Measurements from ENCODE around the gene OGDH. TPM values are rescaled to one million over a fixed set of nuclear protein-coding genes. Genes with fewer than 3 reads are reported as not detected.

Gene OGDH
- total RNA-seq, result 74.5 and 81.0 TPM in 2 replicates

GRCh38 chr7:44606341-44607140, at the start of gene OGDH:
Gene OGDH (plus strand): TSS chr7:44606627. CDS start chr7:44624344, 17,717 bp downstream.

GRCh38 chr7:44573464-44574286, 32.8 kb upstream of the OGDH start, which contains the start of gene DDX56:
Gene DDX56 (minus strand): TSS chr7:44573908. CDS start chr7:44573895, 13 bp downstream.

GRCh38 chr7:44581879-44582603, 24.4 kb upstream of the OGDH start, which contains the start of gene TMED4:
Gene TMED4 (minus strand): TSS chr7:44582231. CDS start chr7:44582206, 25 bp downstream.

GRCh38 chr7:44748045-44748947, 141.9 kb downstream of the OGDH start, which contains the start of gene ZMIZ2:
Gene ZMIZ2 (plus strand): TSS chr7:44748847. CDS start chr7:44756250, 7,403 bp downstream.

Other genes starting within 250 kb of the OGDH start
- gene NUDCD3, start 116.0 kb upstream of the OGDH start, total RNA-seq, result 86.6 and 96.5 TPM in 2 replicates
- under 0.01 and 0.12 TPM in 2 replicates for gene NPC1L1, start 65.3 kb upstream of the OGDH start, total RNA-seq
- 46.9 and 64.2 TPM in 2 replicates for gene DDX56, start 32.7 kb upstream of the OGDH start, total RNA-seq
- 151 and 160 TPM in 2 replicates for gene TMED4, start 24.4 kb upstream of the OGDH start, total RNA-seq
- gene ZMIZ2, start 142.2 kb downstream of the OGDH start, total RNA-seq, result 7.2 and 9.5 TPM in 2 replicates
- gene PPIA, start 190.1 kb downstream of the OGDH start, total RNA-seq, result 2,207 and 2,725 TPM in 2 replicates
- gene H2AZ2, start 241.5 kb downstream of the OGDH start, total RNA-seq, result 157 and 326 TPM in 2 replicates